BJ (cell line): ENCODE measurements around the gene PKLR. TPM values are rescaled to one million over a fixed set of nuclear protein-coding genes. Genes with fewer than 3 reads are reported as not detected.
"Not testable (repeated sequence)": the region's sequence is repeated elsewhere in the genome, so short reads cannot be mapped to it uniquely, and the experiment has no call there.

ENCODE experiments used
- CTCF ChIA-PET: fragments of 350-600 bp; formaldehyde crosslinking; extraction: SDS; loops from one replicate; lab custom pipeline; 2021; ENCODE audit warnings: antibody characterized with exemption, inconsistent platforms; lab: Yijun Ruan, JAX
- POLR2A ChIA-PET: fragments of 300-600 bp; sonication (Branson Sonifier 250); formaldehyde crosslinking; extraction: SDS; loops from one replicate; lab custom pipeline; 2021; ENCODE audit warnings: antibody characterized with exemption; lab: Charles Lee
- DNase-seq: peaks from one replicate; pipeline ENCODE4 v3.0.0-alpha.2; 2011; ENCODE audit warnings: low read depth
- H3K27me3 ChIP-seq: 2 replicates; pipeline ENCODE4 v1.6.0; 2011; ENCODE audit warnings: low read length; ENCODE audit not compliant: control insufficient read depth, insufficient read depth
- H3K36me3 ChIP-seq: 2 replicates; pipeline ENCODE4 v1.5.1; 2011; ENCODE audit warnings: low read length; ENCODE audit not compliant: control insufficient read depth, insufficient read depth
- H3K4me3 ChIP-seq: 2 replicates; pipeline ENCODE4 v1.5.1; 2011; ENCODE audit warnings: low read depth, mild to moderate bottlenecking, control low read depth, low read length
- CTCF ChIP-seq: IDR thresholded peaks from 2 replicates; pipeline ENCODE4 v1.5.1; 2011; ENCODE audit warnings: low read depth, mild to moderate bottlenecking, control low read depth, inconsistent platforms, low read length, moderate library complexity; ENCODE audit not compliant: insufficient read depth
- polyA plus RNA-seq: library from polyadenylated mRNA; depleted of rRNA; stranded (reverse); fragments of >200 nt; gene quantifications from 2 replicates; pipeline ENCODE4 v1.2.3, GENCODE V29; 2011

The PKLR gene
- polyA plus RNA-seq, 1 experiment, result 0.02 TPM

DNA sequence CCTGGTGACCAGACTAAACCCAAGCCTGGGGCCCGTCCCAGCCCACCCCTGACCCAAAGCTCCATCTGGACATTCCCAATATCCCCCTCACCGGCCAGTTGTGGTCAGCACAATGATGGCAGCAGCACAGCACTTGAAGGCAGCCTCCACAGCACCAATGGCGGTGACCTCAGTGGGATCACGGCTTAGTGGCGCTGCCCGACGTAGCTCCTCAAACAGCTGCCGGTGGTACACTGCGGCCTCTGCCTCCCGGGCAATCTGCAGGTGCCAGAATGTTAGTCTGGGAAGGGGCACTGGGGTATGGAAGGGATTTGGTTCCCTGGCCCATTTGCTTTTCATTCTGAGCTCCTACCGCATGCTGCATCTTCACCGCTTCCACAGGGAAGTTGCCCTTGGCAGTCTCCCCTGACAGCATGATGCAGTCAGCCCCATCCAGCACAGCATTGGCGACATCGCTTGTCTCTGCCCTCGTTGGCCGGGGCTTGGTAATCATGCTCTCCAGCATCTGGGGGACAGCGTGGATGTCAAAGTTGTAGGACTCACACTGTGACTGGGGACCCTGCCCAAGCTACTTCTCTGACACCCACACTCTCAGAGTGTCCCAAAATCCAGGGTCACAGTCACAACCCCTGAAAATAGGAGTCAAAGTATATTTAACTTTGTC lies 8.0 kb downstream of the PKLR start:
- Histone ChIP-seq H3K4me3 (no peak overlapping the region), H3K27me3 (peaks cover 37% of the 10 kb centered on the region), H3K36me3 (no peaks in the 10 kb centered on the region)
- CTCF ChIA-PET, result interaction anchor here (0.7 to 1.3 kb wide), 5 partner anchors 13 to 28 kb away, joined by 3 to 6 read pairs (median 3); partner anchors contain the start of genes CLK2 and HCN3
- POLR2A ChIA-PET, result no interaction called here
- TF ChIP-seq CTCF, result no peak
- no peak for DNase-seq

GRCh38 chr1:155291006-155291405 lies 10.2 kb downstream of the PKLR start:
- CTCF ChIA-PET, POLR2A ChIA-PET: not testable (repeated sequence)

GRCh38 chr1:155287987-155288543 lies 13.2 kb downstream of the PKLR start:
- POLR2A ChIA-PET, result no interaction called here
- CTCF ChIA-PET, result no interaction called here
- no peak for DNase-seq

More at GRCh38 chr1:155291006-155291405, 10.2 kb downstream of the PKLR start:
- H3K27me3 ChIP-seq, result peaks cover 27% of the 10 kb centered on the region
- H3K36me3 ChIP-seq, H3K4me3 ChIP-seq, DNase-seq: not testable (repeated sequence)

GRCh38 chr1:155286544-155286943 lies 14.7 kb downstream of the PKLR start:
- CTCF ChIA-PET, result interaction anchor here (0.6 to 1.5 kb wide), 2 partner anchors 29 to 36 kb away, joined by 3 to 4 read pairs; no protein-coding TSS in a partner anchor

More at GRCh38 chr1:155287987-155288543, 13.2 kb downstream of the PKLR start:
- TF ChIP-seq CTCF, result no peak
- Histone ChIP-seq H3K36me3 (no peaks in the 10 kb centered on the region), H3K27me3 (peaks cover 5% of the 10 kb centered on the region; the same call in 1 of the 2 replicates), H3K4me3 (no peak overlapping the region)

DNA sequence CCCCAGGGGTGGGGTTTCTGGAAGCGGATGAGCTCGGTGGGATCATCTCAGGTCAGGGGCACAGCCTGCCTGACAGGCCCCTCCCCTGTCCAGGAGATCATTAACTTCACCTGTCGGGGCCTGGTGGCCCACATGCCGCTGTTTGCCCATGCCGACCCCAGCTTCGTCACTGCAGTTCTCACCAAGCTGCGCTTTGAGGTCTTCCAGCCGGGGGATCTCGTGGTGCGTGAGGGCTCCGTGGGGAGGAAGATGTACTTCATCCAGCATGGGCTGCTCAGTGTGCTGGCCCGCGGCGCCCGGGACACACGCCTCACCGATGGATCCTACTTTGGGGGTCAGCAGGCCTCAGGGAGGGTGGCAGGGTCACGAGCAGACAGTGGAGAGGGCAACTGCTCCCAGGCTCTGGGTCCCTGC lies 15.6 kb downstream of the PKLR start:
- POLR2A ChIA-PET, result no interaction called here

More at GRCh38 chr1:155286544-155286943, 14.7 kb downstream of the PKLR start:
- no peak for DNase-seq
- Histone ChIP-seq H3K36me3 (no peaks in the 10 kb centered on the region; the same call in 1 of the 2 replicates), H3K4me3 (no peak overlapping the region), H3K27me3 (peaks cover 2% of the 10 kb centered on the region; the same call in 1 of the 2 replicates)
- TF ChIP-seq CTCF, result no peak
- POLR2A ChIA-PET, result no interaction called here

More for the DNA sequence above, 15.6 kb downstream of the PKLR start:
- no peaks in the 10 kb centered on the region for H3K27me3 ChIP-seq
- no peak overlapping the region for H3K4me3 ChIP-seq
- TF ChIP-seq CTCF, result no peak
- no peak for DNase-seq
- CTCF ChIA-PET, result interaction anchor here (0.6 to 1.5 kb wide), 2 partner anchors 35 to 1125 kb away, joined by 3 to 4 read pairs; no protein-coding TSS in a partner anchor
- H3K36me3 ChIP-seq, result no peaks in the 10 kb centered on the region; the same call in 1 of the 2 replicates
